GM18511 (cell line): Measurements from ENCODE around the gene ATAD2B.
"Not testable (repeated sequence)": the region's sequence is repeated elsewhere in the genome, so short reads cannot be mapped to it uniquely, and the experiment has no call there.

Experiments
- ATAC-seq: cut with Tn5 transposase; IDR thresholded peaks from one replicate; pipeline ENCODE4 v1.9.1; 2021; ENCODE audit warnings: mild to moderate bottlenecking, moderate library complexity; ENCODE audit not compliant: unreplicated experiment

Gene ATAD2B

DNA sequence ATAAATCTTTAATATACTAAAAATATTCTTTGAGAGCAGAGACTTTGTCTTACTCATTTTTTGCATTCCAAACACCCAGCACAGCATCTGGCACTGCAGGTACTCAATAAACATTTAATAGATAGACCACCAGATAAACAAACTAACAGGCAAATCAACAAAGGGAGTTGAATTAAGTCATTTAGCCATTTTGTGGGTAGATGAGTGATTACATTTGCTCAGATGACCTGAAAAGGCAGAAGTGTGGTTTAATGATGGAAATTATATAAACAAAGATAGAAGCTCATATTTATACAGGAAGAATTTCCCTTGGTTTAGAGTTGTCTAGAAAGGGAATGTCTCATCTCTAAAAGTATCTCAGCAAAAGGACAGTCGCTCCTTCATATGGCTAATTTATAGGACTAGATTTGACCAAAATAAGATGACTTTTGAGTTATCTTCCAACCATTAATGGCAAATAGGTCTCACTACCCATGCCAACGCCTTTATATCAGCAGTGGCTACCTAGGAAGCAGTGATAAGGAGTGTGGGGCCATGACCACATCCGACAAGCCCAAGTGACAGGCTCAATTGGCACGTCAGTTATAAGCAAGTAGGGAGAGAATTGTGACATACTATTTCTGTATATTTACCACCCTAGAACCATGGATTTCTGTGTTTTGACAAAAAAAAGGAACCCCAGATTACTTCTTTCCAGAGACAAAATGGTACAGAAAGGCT, 173.5 kb downstream of the ATAD2B start:
- ATAC-seq, result no peak

DNA sequence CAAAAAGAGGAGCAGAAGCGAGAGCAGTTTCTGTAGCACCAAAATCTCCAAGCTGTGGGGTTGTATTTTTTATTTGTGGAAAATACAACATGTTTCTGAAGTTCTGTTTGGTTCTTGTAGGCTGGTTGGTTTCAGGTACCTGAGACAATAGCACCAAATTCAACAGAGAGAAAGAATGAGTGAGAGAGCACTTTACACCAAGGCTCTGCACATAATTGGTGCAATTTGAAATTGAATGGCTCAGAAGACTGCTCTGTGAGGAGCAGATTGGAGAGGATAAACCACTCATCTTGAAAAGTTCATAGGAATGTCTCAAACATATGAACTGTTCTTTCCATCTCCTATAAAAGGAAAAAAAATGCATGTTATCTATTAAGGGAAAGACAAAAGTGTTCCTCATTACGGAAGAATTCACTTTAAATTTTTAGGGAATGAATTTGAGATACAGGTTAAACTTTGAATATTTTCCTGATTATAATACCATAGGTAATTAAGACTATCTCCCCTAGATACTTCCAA, 175.1 kb downstream of the ATAD2B start:
- no peak for ATAC-seq

DNA sequence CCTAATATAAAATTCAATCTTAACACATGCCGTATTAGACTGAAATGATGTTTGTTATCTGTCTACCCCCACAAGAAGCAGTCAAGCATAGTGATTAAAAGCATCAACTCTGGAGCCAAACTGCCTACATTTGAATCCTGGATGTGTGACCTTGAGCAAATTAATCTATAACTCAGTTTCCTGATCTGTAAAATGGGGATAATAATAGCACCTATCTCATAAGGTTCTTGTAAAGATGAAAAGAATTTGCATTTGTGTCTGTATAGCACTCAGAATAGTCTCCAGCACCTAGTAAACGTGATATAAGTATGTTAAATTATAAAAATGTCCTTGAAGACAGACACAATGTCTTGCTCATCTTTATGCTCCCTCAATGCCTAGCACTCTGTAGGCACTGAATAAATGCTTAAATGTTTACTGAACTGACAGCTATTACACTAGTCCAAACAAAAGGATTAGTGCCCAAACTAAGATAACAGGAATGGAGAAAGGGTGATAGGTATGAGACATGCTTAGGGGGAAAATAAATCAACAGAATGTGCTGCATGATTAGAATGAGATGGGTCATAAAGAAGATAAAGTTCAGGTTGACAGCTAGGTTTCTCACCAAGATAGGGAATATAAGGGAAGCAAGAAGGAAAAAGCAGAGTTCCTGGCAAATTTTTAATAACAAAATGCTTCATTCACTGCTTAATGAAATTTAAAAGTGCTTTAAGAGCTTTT, 180.6 kb downstream of the ATAD2B start:
- ATAC-seq, result peak; percentile 46

DNA sequence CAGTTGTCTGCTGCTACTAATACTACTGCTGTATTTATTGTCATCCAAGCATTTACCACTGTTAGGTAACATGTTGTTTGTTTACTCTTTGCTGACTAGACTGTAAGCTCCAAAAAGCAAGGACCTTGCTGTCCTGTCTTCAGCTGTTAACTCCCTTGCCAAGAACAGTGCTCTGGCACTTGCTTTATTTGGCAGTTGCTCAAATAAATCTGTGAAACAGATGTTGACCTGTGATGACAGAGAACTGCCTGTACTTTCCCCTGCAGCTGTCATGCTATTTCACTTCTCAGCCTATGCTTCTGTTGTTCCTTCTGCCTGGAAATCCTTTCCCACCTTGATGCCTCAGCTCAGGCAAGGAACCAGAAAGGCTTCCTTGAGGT, 181.2 kb downstream of the ATAD2B start:
- peak; percentile 76 for ATAC-seq

DNA sequence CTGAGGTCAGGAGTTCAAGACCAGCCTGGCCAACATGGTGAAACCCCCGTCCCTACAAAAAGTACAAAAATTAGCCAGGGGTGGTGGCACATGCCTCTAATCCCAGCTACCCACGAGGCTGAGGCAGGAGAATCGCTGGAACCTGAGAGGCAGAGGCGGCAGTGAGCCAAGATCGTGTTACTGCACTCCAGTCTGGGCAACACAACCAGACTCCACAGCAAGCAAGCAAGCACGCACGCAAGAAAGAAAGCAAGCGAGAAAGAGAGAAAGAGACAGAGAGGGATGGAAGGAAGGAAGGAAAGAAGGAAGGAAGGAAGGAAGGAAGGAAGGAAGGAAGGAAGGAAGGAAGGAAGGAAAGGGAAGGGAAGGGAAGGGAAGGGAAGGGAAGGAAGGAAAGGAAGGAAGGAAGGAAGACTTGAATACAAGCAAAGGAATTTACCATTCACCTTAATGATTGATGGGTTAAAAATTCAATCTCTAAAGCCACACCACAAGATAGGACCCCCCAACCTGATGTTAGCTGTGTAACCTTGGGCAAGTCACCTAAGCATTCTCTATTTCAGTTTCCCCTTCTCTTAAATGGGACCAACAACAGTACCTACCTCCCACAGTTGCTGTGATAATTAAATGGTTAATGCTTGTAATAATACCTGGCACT, 181.7 kb downstream of the ATAD2B start:
- peak; percentile 16 for ATAC-seq

- ATAC-seq, result not testable (repeated sequence)
Measured at GRCh38 chr2:23736783-23737182, 190.1 kb downstream of the ATAD2B start.

DNA sequence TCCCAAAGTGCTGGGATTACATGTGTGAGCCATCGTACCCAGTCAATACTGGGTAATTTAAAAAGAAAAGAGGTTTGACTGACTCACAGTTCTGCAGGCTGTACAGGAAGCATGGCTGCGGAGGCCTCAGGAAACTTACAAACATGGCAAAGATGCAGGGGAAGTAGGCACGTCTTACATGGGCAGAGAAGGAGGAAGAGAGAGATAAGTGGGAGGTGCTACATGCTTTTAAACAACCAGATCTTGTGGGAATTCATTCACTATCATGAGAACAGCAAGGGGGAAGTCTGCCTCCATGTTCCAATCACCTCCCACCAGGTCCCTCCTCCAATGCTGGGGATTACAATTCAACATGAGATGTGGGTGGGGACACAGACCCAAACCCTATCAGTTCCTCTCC, 192.5 kb downstream of the ATAD2B start:
- ATAC-seq, result no peak

- ATAC-seq, result not testable (repeated sequence)
Measured at GRCh38 chr2:23723029-23723428, 203.9 kb downstream of the ATAD2B start.

DNA sequence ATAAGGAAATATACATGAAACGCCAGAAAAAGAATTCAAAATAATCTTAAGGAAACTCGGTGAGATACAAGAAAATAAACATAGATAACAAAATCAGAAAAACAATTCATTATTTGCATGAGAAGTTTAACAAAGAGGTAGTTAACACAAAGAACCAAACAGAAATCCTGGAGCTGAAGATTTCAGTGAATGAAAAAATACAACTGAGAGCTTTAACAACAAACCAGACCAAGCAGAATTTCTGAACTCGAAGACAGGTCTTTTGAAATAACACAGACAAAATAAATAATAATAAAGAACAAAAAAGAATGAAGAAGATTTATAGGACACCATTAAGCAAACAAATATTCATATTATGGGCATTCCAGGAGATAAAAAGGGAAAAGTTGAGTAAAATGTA, 204.7 kb downstream of the ATAD2B start:
- no peak for ATAC-seq

- no peak for ATAC-seq
Measured at GRCh38 chr2:23721454-23721826, 205.5 kb downstream of the ATAD2B start.

DNA sequence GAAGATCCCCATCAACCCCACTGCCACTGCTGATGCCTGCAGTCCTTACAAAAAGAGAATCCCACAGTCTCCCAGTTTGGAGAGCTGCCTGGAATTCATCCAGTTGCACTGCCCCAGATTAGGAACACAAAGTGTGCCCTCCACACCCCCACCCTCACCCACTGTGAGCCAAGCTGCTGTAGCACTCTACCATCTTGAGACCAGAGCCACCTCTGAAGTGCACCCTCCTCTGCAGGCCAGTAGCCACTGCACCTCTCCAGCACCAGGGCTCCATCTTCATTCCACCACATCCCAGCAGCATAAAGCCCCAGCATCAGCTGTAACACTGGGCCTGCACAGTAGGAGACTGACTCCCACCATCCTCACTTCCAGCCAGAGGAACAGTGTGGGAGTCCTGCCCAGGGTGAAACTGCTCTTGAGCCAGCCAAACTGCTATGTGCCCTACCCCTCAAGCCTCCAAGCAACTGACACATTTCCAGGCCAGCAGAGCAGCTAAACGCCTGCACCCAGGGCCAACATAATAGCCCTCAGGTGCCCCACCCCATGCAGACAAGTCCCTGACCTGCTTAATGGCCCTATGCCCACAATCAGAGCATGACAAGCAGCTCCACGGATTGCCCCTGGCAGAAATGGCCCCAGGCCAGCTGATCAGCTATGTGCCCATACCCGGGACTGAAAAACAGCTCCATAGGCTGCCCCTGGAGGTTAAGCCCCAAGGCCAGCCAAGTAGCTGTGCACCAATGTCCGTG, 206.0 kb downstream of the ATAD2B start:
- ATAC-seq, result no peak

GRCh38 chr2:23719716-23720115, 207.2 kb downstream of the ATAD2B start:
- ATAC-seq, result no peak

DNA sequence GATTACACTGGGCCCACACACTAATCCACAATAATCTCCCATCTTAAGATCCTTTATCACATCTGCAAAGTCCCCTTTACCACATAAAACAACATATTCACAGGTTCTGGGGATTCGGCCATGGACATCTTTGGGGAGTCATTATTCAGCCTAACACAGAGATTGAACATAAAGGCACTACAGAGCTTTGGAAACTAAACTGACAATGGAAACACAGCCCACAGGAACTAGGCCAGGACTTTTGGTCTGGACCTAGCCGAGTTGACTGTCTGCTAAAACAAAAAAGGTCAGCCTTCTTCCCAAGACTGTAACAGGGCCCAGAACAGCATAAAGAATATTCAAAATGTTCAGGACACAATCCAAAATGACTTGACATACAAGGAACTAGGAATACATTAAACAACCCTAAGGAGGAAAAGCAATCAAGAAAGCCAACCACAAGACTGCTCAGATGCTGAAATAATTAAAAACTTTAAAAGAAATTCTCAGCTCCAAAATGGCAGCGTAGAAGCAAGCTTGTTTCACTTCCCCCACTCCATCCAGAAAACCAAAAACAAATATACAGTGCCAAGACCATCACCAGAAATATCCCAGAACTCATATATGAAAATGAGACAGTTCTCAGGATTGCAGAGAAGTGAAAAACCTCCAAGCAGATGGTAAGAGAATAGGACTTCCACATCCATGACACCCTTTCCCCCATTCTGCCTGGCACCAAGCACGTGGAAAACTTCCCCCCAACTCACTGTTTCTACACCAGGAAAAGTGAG, 207.8 kb downstream of the ATAD2B start:
- ATAC-seq, result no peak

DNA sequence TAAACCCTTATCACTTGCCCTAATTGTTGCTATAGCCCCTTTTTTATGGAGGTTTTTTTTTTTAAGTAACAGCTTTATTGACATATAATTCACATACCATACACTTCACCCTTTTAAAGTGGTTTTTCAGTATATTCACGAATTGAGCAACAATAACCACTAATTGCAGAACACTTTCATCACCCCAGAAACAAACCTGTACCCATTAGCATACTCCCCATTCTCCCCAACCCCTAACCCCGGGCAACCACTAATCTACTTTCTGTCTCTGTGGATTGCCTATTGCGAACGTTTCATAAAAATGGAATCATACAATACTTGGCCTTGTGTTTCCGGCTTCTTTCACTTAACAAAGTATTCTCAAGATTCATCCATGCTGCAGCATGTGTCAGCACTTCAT, 213.6 kb downstream of the ATAD2B start:
- ATAC-seq, result no peak

DNA sequence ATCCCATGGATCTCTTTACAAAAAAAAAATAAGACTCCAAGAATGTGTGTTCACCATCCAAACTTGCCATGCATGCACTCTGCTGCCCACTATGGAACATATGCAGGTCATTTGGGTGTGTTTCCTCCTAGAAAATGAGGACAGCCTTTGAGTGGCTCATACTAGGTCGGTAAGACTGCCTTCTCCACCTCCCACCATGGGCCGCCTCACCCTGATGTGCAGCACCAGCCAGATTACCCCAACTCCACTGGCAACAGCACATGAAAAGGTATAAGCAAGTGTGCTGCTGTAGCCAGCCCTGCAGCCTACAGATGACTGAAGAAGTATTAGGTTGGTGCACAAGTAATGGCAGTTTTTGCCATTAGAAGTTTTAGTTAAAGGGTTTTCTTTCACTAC, 214.2 kb downstream of the ATAD2B start:
- ATAC-seq, result no peak

- ATAC-seq, result no peak
Measured at GRCh38 chr2:23711979-23712755, 214.8 kb downstream of the ATAD2B start.

GRCh38 chr2:23709311-23709710, 217.6 kb downstream of the ATAD2B start:
- ATAC-seq, result no peak

DNA sequence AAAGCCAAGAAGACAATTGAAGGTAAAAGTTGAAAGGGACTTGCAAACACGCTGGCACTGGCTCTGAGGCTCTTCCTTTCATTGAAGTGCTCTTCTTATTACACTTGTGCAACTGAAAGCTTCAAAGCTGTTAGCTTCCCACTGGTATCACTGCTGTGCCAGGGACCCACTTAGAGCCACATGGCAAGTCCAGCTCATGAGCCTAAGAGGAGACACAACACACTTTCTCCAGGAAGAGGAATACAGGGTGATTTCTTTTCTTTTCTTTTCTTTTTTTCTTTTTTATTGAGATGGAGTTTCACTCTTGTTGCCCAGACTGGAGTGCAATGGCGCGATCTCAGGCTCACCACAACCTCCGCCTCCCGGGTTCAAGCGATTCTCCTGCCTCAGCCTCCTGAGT, 218.2 kb downstream of the ATAD2B start:
- ATAC-seq, result no peak

DNA sequence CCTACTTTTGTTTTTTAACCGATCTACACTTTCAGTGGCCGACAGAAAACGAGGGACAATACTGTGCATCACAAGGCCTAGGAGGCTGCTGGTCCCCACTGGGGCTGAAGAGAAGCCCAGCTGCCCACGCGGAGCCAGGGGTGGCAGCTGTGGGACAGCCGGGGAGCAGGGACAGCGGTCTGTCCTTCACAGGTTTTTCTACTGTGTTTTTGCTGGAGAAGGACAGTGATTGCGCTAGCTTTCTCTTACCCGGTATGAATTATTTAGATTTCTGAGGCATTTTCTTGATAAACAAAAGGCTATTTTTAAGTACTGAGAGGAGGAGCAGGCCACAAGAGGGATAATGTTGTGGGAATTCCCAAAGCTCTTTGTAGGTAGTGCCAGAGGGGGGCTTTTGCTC, 219.8 kb downstream of the ATAD2B start:
- no peak for ATAC-seq

DNA sequence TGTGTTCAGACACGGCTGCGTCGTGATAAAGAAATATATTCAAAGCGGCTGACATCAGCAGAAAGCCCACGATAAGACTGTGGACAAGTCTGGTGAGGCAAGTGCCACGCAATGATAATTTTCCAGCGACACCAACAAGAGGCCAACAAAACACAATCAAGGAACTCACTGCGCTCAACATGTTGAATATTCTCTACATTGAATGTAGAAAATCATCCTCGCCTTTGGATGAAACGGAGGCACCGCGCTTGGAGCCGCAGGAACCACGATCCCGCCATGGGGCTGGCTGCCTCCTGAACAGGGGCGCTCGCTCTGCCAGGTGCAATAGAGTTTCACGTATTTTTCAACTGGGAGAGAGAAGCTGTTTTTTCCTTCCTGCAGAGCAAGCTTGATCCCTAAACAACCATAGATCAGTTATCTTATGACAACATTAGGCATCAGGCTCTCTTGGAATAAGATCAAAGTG, 220.3 kb downstream of the ATAD2B start:
- no peak for ATAC-seq
